Suprapubic skin (tissue), 4 donors: ENCODE data around the gene MET. TPM values are rescaled to one million over a fixed set of nuclear protein-coding genes. Genes with fewer than 3 reads are reported as not detected.
A peak's percentile ranks its signal among the peaks of the same experiment; 100 is the strongest.
"Not testable (repeated sequence)": the region's sequence is repeated elsewhere in the genome, so short reads cannot be mapped to it uniquely, and the experiment has no call there.

Source experiments
- DNase-seq, 2 donors: peaks; one replicate each; pipeline ENCODE4 v3.0.0-alpha.2; 2019; ENCODE audit warnings: low spot score in 2 of 2
- H3K27ac ChIP-seq: fragments of 200-600 bp; sonication (generic); one replicate; pipeline ENCODE4 v1.5.1; 2019
- H3K27me3 ChIP-seq: fragments of 200-600 bp; sonication (generic); one replicate; pipeline ENCODE4 v1.5.1; 2019
- H3K36me3 ChIP-seq: fragments of 200-600 bp; sonication (generic); one replicate; pipeline ENCODE4 v1.5.1; 2019
- H3K4me1 ChIP-seq: fragments of 200-600 bp; sonication (generic); one replicate; pipeline ENCODE4 v1.5.1; 2019
- H3K4me3 ChIP-seq: fragments of 200-600 bp; sonication (generic); one replicate; pipeline ENCODE4 v1.5.1; 2019; ENCODE audit warnings: mild to moderate bottlenecking
- H3K9me3 ChIP-seq: fragments of 200-600 bp; sonication (generic); one replicate; pipeline ENCODE4 v1.5.1; 2019
- EP300 ChIP-seq: sonication (generic); formaldehyde crosslinking; IDR thresholded peaks from one replicate; pipeline ENCODE4 v1.6.1; 2017; ENCODE audit warnings: antibody characterized with exemption
- POLR2A ChIP-seq, 2 donors: fragments of 450-650 bp; IDR thresholded peaks; one replicate each; pipeline ENCODE4 v1.6.1; 2017; ENCODE audit warnings: antibody characterized with exemption in 2 of 2, mild to moderate bottlenecking in 2 of 2, moderate library complexity in 2 of 2
- POLR2AphosphoS5 ChIP-seq, 3 donors: sonication (generic); formaldehyde crosslinking; IDR thresholded peaks; one replicate each; pipeline ENCODE4 v1.6.1; 2017; ENCODE audit warnings: antibody characterized with exemption in 3 of 3
- WGBS: methylation state at CpG from one replicate; pipeline ENCODE4 v1.1.5; 2018; 5-methylcytosine and 5-hydroxymethylcytosine counted together
- total RNA-seq, 4 donors: library from RNA; depleted of rRNA; stranded (reverse); fragments of >200 nt; gene quantifications; one replicate each; pipeline ENCODE4 v1.1.0, GENCODE V29; 2016
- TF ChIP-seq, protein P1 (sequence below), 2 donors: fragments of 200-600 bp in 1 of 2; fragments of 450-650 bp in 1 of 2; sonication (generic) in 1 of 2; IDR thresholded peaks; one replicate each; pipeline ENCODE4 v1.5.1; 2016 to 2019; ENCODE audit warnings: antibody characterized with exemption in 2 of 2, mild to moderate bottlenecking in 1 of 2, moderate library complexity in 1 of 2

MET gene
- total RNA-seq, 4 donors from 2014 or later, result 22.8 to 41.2 (median 32.0) TPM

DNA sequence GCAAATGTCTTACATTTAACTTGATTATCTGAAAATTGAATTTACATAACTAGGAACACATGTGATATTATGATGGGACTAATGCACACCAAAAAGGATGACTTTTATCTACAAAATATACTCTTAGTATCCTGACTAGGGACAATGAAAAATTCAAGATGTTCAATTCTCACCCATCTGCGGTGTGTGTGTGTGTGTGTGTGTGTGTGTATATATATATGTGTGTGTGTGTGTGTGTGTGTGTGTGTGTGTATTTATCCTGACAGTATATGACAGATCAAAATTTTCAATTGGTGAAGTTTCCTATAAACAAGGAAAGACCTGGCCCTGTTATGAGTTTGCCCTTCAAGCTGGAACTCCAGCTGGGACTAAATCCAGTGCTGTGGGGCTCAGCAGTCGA, 40.3 kb upstream of the MET start:
- Histone ChIP-seq H3K4me1 (peaks cover 56% of the 10 kb centered on the region), H3K36me3 (no peaks in the 10 kb centered on the region), H3K27ac (peak overlapping the region; percentile 77), H3K4me3 (no peak overlapping the region), H3K9me3 (no peaks in the 10 kb centered on the region), H3K27me3 (no peaks in the 10 kb centered on the region)
- 78% methylated on average over 2 of the region's 2 CpGs for WGBS
- TF ChIP-seq POLR2A (IDR thresholded peaks at IDR 0.05) (no peak), EP300 (no peak), POLR2AphosphoS5 (IDR thresholded peaks at IDR 0.05) (no peak)
- TF ChIP-seq, protein P1, sequence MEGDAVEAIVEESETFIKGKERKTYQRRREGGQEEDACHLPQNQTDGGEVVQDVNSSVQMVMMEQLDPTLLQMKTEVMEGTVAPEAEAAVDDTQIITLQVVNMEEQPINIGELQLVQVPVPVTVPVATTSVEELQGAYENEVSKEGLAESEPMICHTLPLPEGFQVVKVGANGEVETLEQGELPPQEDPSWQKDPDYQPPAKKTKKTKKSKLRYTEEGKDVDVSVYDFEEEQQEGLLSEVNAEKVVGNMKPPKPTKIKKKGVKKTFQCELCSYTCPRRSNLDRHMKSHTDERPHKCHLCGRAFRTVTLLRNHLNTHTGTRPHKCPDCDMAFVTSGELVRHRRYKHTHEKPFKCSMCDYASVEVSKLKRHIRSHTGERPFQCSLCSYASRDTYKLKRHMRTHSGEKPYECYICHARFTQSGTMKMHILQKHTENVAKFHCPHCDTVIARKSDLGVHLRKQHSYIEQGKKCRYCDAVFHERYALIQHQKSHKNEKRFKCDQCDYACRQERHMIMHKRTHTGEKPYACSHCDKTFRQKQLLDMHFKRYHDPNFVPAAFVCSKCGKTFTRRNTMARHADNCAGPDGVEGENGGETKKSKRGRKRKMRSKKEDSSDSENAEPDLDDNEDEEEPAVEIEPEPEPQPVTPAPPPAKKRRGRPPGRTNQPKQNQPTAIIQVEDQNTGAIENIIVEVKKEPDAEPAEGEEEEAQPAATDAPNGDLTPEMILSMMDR (IDR thresholded peaks at IDR 0.05), result no peak
- no peak for DNase-seq

- Histone ChIP-seq H3K4me3 (no peak overlapping the region), H3K27me3 (no peaks in the 10 kb centered on the region), H3K4me1 (peaks cover 56% of the 10 kb centered on the region), H3K9me3 (no peaks in the 10 kb centered on the region), H3K36me3 (no peaks in the 10 kb centered on the region), H3K27ac (no peak overlapping the region)
- 96% methylated on average over 1 of the region's 1 CpG for WGBS
- DNase-seq, result no peak
- TF ChIP-seq POLR2AphosphoS5 (IDR thresholded peaks at IDR 0.05) (no peak), EP300 (no peak), POLR2A (IDR thresholded peaks at IDR 0.05) (no peak)
- TF ChIP-seq, protein P1 (IDR thresholded peaks at IDR 0.05), result no peak
Measured at GRCh38 chr7:116632384-116632783, 39.6 kb upstream of the MET start.

- Histone ChIP-seq H3K27me3 (no peaks in the 10 kb centered on the region), H3K4me1 (peaks cover 51% of the 10 kb centered on the region), H3K4me3 (no peak overlapping the region), H3K9me3 (no peaks in the 10 kb centered on the region), H3K27ac (peak overlapping the region; percentile 35), H3K36me3 (no peaks in the 10 kb centered on the region)
- whole genome bisulfite sequencing, result 47% methylated on average over 13 of the region's 13 CpGs
- DNase-seq, result peak in 1 of 2 donors; percentile 76
- TF ChIP-seq POLR2A (IDR thresholded peaks at IDR 0.05), result no peak
- TF ChIP-seq POLR2AphosphoS5 (IDR thresholded peaks at IDR 0.05), result no peak
- no peak for TF ChIP-seq EP300
- TF ChIP-seq, protein P1 (IDR thresholded peaks at IDR 0.05), result no peak
Measured at GRCh38 chr7:116633131-116633988, 38.6 kb upstream of the MET start.

GRCh38 chr7:116636997-116637396, 35.0 kb upstream of the MET start:
- Histone ChIP-seq H3K27me3 (no peaks in the 10 kb centered on the region), H3K9me3 (no peaks in the 10 kb centered on the region), H3K27ac (no peak overlapping the region), H3K4me1 (peaks cover 19% of the 10 kb centered on the region), H3K36me3 (no peaks in the 10 kb centered on the region), H3K4me3 (no peak overlapping the region)
- TF ChIP-seq, protein P1 (IDR thresholded peaks at IDR 0.05), result no peak
- TF ChIP-seq POLR2AphosphoS5 (IDR thresholded peaks at IDR 0.05) (no peak), POLR2A (IDR thresholded peaks at IDR 0.05) (no peak), EP300 (no peak)
- 81% methylated on average over 4 of the region's 4 CpGs for WGBS
- DNase-seq, result no peak

- not testable (repeated sequence) for H3K36me3 ChIP-seq, H3K4me1 ChIP-seq, DNase-seq, H3K9me3 ChIP-seq, H3K4me3 ChIP-seq, H3K27me3 ChIP-seq, H3K27ac ChIP-seq
- WGBS, result 96% methylated on average over 22 of the region's 29 CpGs
Measured at GRCh38 chr7:116638592-116638991, 33.4 kb upstream of the MET start.
